ENCODE results near the gene FUBP1. TPM values are rescaled to one million over a fixed set of nuclear protein-coding genes. Genes with fewer than 3 reads are reported as not detected.
A peak's percentile ranks its signal among the peaks of the same experiment; 100 is the strongest.

The FUBP1 gene
- total and polyA plus RNA-seq, 9 of the 15 experiments (the other 6 are each of a cell fraction or from before 2014, with no cell fraction given): 104 to 294 (median 213) TPM

GRCh38 chr1:77978969-77979876 is at the start of gene FUBP1 (continued):
- TF ChIP-seq CXXC5 (CRISPR knock-in tag; IDR thresholded peaks at IDR 0.05): peak; percentile 78
- TF ChIP-seq TEAD4 (IDR thresholded peaks at IDR 0.05; ENCODE audit: low read length): peak; percentile 14; the same call in 1 of the 2 replicates
- TF ChIP-seq TEAD4 (CRISPR knock-in tag; IDR thresholded peaks at IDR 0.05; ENCODE audit: borderline replicate concordance): no peak
- peak; percentile 45; the same call in 1 of the 2 replicates for TF ChIP-seq ARID1B (IDR thresholded peaks at IDR 0.05)
- TF ChIP-seq FOSL1 (tag; conservative IDR thresholded peaks at IDR 0.05): peak; percentile 21; the same call in 1 of the 2 replicates
- peak; percentile 38; the same call in 1 of the 2 replicates for TF ChIP-seq GABPB1 (CRISPR knock-in tag; IDR thresholded peaks at IDR 0.05)
- peak; percentile 61 to 62; a peak in 2 of 4 replicates for TF ChIP-seq SIN3A (IDR thresholded peaks at IDR 0.05; ENCODE audit: borderline replicate concordance in 2 of 2, control insufficient read depth in 1 of 2, low read depth in 2 of 2, low read length in 2 of 2)
- TF ChIP-seq SMC3 (conservative IDR thresholded peaks at IDR 0.05; ENCODE audit: insufficient read depth, low read depth, low read length): no peak
- peak; percentile 74; the same call in 1 of the 2 replicates for TF ChIP-seq HBP1 (CRISPR knock-in tag; IDR thresholded peaks at IDR 0.05)
- peak; percentile 92 for TF ChIP-seq POLR2AphosphoS5 (IDR thresholded peaks at IDR 0.05; ENCODE audit: control insufficient read depth, insufficient read depth, low read depth, low read length)
- peak; percentile 55 for TF ChIP-seq JUND (IDR thresholded peaks at IDR 0.05; ENCODE audit: borderline replicate concordance, low read depth, low read length)
- peak; percentile 52; the same call in 1 of the 3 replicates for TF ChIP-seq JUND (tag; IDR thresholded peaks at IDR 0.05; ENCODE audit: borderline replicate concordance, low read depth, low read length)
- peak; percentile 72 for TF ChIP-seq HMGN3 (IDR thresholded peaks at IDR 0.05; ENCODE audit: borderline replicate concordance, extremely low read depth, insufficient read length, low read depth, low read length)
- 0 out of 2 replicates have a peak, but pooled peaks have one; percentile 23 for TF ChIP-seq ZBTB9 (CRISPR knock-in tag; IDR thresholded peaks at IDR 0.05)
- TF ChIP-seq HDAC2 (IDR thresholded peaks at IDR 0.05): peak; percentile 87
